ENCODE measurements around the gene CCZ1. TPM values are rescaled to one million over a fixed set of nuclear protein-coding genes. Genes with fewer than 3 reads are reported as not detected.

CCZ1 gene
- 74.2 to 83.0 TPM (median 77.6 TPM) in 5 replicates for total RNA-seq (2022; extraction: Qiagen RNA extraction; ENCODE audit: low read depth)

DNA sequence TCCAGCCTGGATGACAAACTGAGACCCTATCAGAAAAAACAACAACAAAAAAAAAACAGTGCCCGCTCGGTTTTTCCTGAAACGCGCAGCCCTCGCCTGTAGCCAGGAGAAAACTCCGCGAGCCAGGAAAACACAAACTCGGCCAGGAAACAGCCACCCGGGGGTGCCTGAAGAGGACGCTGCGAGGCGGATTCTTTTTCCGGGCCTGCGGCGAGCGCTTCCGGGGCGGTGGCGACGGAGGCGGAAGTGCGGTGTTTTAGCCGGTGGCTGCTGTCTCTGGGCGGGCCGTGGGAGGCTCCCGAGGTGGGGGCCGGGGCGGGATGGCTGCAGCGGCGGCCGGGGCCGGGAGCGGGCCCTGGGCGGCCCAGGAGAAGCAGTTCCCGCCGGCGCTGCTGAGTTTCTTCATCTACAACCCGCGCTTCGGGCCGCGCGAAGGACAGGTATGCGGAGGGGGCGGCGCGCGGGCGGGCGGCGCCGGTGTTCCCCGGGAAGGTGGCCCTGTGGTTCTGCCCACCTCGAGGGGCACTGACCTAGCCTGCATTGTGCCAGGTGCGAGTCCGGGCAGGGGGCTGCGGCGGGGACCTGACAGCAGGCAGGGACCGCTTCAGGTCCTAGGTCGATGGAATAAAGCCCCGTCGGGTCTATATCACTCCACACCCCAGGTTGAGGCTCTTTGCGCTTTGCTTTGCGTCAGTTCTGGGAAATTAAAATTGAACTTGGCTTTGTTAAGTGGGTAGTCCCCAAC is at the start of gene CCZ1:
CCZ1 (plus strand) TSS at position 254 of the 745 bp plus-strand sequence; CDS start at position 321, 67 bp downstream.

DNA sequence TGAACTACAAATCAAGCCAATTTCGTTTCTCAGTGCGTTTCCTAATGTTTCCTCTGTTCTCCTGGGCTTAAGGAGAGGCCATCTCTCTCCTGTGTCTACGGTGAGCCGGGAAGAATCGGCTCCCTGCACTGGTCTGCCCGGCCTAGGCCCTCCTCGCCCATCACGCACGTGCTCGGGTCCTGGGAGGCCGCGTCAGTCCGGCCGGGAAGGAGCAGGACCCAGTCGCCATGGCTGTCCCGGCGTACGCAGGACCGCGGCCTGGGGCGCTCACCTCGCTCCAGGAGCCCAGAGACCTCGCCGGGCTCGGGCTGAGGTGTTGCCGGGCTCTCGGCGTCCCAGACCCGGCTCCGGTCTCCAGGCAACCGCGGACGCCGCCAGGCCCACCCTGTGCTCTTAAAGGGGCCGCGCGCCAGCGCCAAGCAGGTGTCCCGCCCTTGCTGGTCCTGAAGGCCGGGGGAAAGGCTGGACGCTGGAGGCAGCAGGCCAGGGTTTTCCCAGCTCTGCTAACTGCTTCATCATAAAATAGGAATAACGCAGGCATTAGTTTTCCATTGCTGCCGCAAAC is 71.9 kb downstream of the CCZ1 start, which contains the start of gene RSPH10B:
RSPH10B (minus strand) TSS at position 343 of the 565 bp plus-strand sequence. CDS start 3,573 bp downstream, outside the sequence.

Other genes starting within 250 kb of the CCZ1 start
- 21.2 to 25.2 TPM (median 24.2 TPM) in 5 replicates for gene RNF216, start 117.1 kb upstream of the CCZ1 start, total RNA-seq (2022; extraction: Qiagen RNA extraction; ENCODE audit: low read depth)
- not detected in 5 replicates for gene OCM, start 17.9 kb upstream of the CCZ1 start, total RNA-seq (2022; extraction: Qiagen RNA extraction; ENCODE audit: low read depth)
- gene RSPH10B, start 72.0 kb downstream of the CCZ1 start, total RNA-seq (2022; extraction: Qiagen RNA extraction; ENCODE audit: low read depth) = 0.06 to 0.14 TPM (median 0.14 TPM) in 3 of 5 replicates, not detected in the others
- gene PMS2, start 110.3 kb downstream of the CCZ1 start, total RNA-seq (2022; extraction: Qiagen RNA extraction; ENCODE audit: low read depth) = 9.8 to 14.5 TPM (median 12.9 TPM) in 5 replicates
- gene AIMP2, start 110.5 kb downstream of the CCZ1 start, total RNA-seq (2022; extraction: Qiagen RNA extraction; ENCODE audit: low read depth) = 88.1 to 96.8 TPM (median 89.3 TPM) in 5 replicates
- gene ANKRD61, start 132.6 kb downstream of the CCZ1 start, total RNA-seq (2022; extraction: Qiagen RNA extraction; ENCODE audit: low read depth) = 0.43 to 0.77 TPM (median 0.53 TPM) in 5 replicates
- gene EIF2AK1, start 160.4 kb downstream of the CCZ1 start, total RNA-seq (2022; extraction: Qiagen RNA extraction; ENCODE audit: low read depth) = 57.5 to 87.0 TPM (median 75.7 TPM) in 5 replicates
- 6.0 to 8.6 TPM (median 7.6 TPM) in 5 replicates for gene USP42, start 206.2 kb downstream of the CCZ1 start, total RNA-seq (2022; extraction: Qiagen RNA extraction; ENCODE audit: low read depth)

Data from A549 treated with GW870086 at 1 μM for 4 hours (cell line).